HG03442 (cell line): ENCODE measurements around the gene RPL9.

Experiments used
- ATAC-seq: cut with Tn5 transposase; IDR thresholded peaks from one replicate; pipeline ENCODE4 v1.9.1; 2021; ENCODE audit warnings: mild to moderate bottlenecking, moderate library complexity; ENCODE audit not compliant: unreplicated experiment

RPL9 gene

DNA sequence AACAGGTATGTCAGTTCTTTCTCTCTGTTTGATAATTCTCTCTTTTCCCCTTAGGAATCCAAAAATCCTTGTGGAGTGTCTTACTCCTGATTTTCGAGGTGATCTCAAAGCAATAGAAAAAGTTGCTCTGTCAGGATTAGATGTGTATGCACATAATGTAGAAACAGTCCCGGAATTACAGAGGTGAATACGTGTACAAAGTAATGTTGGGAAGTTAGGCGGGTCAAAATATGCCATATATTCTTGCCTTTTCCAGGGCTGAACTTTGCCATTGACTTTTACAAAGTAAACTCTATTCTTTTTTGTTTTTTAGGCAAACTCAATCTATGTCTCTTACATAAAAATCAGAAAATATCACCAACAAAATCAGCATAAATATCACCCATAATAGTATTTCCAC, 8.7 kb upstream of the RPL9 start:
- no peak for ATAC-seq

DNA sequence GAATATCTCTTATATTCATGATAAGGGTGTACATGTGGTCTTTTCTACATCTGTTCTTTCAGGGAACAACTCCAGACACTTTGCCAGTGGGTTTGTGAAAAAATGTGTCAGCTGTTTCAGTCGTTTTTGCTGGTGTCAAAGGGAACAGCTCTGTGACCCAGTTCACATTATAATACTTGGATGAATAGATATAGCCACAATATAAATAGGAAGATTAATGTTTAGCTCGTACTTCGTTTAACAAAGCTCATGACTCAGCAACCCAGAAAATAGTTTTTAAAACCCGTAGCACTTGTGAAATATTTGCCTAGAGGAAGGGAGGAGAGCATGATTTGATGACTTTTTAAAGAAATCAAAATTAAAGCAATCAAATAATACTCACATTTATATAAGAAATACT, 8.0 kb upstream of the RPL9 start:
- ATAC-seq = no peak

DNA sequence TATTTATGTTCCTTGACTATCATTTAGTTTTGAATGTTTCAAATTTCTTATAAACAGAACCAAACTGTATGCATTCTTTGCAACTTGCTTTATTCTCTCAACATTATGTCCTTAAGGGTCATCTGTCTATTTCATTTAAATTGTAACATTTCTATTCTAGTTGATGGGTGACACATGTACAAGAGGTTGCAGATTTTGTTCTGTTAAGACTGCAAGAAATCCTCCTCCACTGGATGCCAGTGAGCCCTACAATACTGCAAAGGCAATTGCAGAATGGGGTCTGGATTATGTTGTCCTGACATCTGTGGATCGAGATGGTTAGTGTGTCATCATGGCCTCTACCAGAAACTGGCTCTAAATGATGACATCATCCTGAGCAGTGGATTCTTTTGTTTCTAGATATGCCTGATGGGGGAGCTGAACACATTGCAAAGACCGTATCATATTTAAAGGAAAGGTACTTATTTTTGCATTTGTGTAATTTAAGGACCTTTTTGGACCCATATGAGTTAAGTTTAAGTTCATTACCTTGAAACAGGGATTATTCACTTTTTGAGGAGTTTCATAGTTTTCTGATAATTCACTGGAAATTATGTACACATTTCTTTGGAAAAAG, 6.3 kb upstream of the RPL9 start:
- ATAC-seq = no peak

DNA sequence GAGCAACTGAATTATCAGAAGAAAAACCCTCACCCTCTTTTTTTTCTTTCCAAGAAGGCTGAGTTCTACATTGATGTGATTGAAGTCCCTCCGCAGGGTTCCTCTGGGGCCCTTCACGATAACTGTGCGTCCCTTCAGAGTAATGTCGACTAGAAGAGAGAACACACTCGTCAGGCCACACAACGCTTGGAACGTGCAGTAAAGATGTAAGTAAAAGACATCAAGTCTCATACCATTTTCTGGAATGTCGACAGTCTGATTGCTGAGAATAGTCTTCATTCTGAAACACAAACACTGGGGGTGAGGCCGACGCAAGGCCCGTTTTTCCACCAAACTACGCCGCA, 589 bp downstream of the RPL9 start:
- peak; percentile 1 for ATAC-seq

- ATAC-seq = no peak
Measured at GRCh38 chr4:39456946-39457763, 1.6 kb downstream of the RPL9 start.

- no peak for ATAC-seq
Measured at GRCh38 chr4:39455486-39455885, 3.2 kb downstream of the RPL9 start.

DNA sequence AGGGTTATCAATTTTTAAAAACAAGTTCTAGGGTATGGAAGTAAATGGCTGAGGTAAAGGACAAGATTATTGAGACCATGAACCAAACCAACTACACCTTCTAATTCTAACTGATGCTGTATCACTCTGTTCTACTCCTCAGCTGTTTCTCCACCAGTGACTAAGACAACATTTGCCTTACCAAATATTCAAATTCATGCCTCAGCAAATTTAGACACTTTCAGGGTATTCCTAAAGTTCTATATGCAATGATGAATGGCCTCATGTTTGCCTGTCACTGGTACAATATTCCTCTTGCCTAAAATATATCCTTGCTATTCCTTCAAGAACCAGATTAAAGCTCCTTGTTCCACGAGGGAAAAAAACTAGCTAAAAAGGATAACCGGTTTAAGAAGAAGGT, 5.0 kb downstream of the RPL9 start:
- ATAC-seq = no peak

GRCh38 chr4:39452860-39453587, 5.7 kb downstream of the RPL9 start:
- no peak for ATAC-seq

DNA sequence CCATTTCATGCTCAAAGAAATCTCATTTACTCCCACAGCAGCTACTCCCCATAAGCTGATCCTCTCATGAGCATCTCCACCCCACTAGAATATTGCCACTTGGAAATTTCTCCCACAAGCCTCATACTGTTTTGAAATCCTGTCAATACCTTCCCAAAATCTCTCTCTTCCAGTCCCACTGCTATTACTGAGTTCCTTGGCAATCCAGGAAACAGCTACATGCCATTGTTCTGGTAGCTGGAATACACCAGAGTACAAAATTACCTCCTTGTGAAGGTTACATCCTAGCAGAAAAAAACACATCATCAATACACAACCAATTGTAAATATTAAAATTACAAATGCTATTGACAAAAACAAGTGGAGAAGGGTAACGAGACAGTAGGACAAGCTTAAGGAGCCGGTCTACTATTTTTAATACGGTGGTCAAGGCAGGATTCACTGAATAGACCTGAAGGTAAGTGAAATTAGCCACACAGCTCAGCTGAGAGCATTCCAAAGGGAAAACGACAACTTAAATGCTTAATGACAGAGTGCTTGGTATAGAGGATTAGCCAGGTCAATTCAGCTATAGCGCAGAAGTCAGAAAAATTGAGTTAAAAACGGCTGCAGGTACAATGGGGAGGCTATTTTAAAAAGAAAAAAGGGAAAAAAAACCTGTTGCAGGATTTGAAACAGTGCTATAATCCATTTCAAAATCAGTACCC, 6.4 kb downstream of the RPL9 start:
- ATAC-seq = no peak

GRCh38 chr4:39451423-39452023, 7.2 kb downstream of the RPL9 start:
- ATAC-seq = no peak

DNA sequence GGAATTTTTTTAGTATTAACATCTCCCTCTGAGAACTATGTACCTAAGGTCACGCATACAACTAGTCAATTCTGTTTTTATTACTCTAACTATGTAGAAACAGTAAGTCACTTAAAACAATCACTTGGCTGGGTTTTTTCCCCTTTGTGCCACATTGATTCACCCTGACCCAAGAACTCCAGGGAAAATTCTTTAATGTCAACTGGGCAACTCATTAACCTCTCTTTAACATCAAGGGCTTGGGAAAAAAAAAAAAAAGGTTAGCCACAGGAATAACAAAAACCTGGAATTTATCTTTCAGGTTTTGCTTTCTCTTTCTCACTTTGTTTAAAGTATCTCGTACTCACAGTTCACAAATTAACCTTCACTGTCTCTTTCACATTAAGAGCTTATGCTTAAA, 8.1 kb downstream of the RPL9 start:
- no peak for ATAC-seq

DNA sequence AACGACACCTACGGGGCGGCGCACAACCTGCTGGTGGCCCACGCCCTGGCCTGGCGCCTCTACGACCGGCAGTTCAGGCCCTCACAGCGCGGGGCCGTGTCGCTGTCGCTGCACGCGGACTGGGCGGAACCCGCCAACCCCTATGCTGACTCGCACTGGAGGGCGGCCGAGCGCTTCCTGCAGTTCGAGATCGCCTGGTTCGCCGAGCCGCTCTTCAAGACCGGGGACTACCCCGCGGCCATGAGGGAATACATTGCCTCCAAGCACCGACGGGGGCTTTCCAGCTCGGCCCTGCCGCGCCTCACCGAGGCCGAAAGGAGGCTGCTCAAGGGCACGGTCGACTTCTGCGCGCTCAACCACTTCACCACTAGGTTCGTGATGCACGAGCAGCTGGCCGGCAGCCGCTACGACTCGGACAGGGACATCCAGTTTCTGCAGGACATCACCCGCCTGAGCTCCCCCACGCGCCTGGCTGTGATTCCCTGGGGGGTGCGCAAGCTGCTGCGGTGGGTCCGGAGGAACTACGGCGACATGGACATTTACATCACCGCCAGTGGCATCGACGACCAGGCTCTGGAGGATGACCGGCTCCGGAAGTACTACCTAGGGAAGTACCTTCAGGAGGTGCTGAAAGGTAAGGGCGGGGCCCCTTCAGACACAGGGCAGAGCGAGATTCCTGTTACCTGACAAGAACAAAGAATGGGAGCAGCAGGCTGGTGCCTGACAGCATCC, 11.7 kb downstream of the RPL9 start:
- ATAC-seq = peak; percentile 79

GRCh38 chr4:39446483-39446841, 12.3 kb downstream of the RPL9 start:
- no peak for ATAC-seq

- no peak for ATAC-seq
Measured at GRCh38 chr4:39442998-39443397, 15.7 kb downstream of the RPL9 start.

GRCh38 chr4:39441593-39441992, 17.1 kb downstream of the RPL9 start:
- ATAC-seq = no peak

GRCh38 chr4:39435659-39436563, 22.8 kb downstream of the RPL9 start:
- ATAC-seq = no peak

GRCh38 chr4:39433878-39434492, 24.7 kb downstream of the RPL9 start:
- ATAC-seq = no peak

DNA sequence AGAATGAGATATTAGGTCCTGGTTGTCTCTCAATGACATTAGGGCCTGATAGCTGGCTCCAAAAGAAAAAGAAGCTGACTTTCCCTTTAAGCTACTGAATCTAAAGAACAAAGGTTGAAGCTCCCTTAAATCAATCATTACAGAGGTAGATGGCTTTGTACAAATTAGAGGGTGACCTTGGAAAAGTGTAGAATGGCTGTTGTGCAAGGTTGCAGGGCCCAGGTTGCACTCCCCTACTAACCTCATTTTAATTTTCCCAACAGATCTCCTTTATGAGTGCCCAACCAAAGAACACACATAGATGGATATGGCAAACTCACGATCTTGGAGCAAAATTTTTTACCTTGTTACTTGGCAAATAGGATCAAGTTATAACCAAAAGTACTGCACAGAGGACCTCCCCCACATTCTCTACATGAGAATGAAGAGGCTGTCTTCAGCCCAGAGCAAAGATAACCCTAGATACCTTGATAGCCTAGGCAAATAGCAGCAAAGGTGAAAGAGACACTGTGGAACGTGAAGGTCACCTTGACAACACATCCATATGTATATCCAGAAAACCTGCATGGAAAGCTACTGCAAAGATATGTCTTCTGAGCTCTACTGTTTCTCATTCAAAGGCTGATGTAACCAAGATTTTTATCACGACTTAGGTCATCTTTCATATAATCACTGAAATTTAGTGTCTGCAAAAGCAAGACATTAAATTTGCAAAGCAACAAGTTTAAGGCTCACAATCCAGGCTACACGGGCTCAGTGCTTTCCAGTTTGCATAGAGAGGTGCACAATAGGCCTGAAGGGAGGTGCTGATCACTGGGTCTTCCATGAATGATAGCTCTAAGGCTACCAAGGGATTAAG, 29.0 kb downstream of the RPL9 start:
- no peak for ATAC-seq
